ENCODE data around the gene TP53INP2. TPM values are rescaled to one million over a fixed set of nuclear protein-coding genes. Genes with fewer than 3 reads are reported as not detected.

Gene TP53INP2
- total RNA-seq, 1 experiment from 2014 or later: 6.5 TPM

- no peak for DNase-seq (ENCODE audit: low read depth, low spot score)
- in situ Hi-C loops (cut with HindIII; ENCODE audit: low pct_unique_long_range_greater_than_20kb, low sequenced_read_pairs): no loop called here
Measured at GRCh38 chr20:34703061-34703423, 1.1 kb upstream of the TP53INP2 start.

- no peak for DNase-seq (ENCODE audit: low read depth, low spot score)
- in situ Hi-C loops (cut with HindIII; ENCODE audit: low pct_unique_long_range_greater_than_20kb, low sequenced_read_pairs): no loop called here
Measured at GRCh38 chr20:34703424-34704176, 544 bp upstream of the TP53INP2 start.

GRCh38 chr20:34705008-34705396 lies 858 bp downstream of the TP53INP2 start:
- no peak for DNase-seq (ENCODE audit: low read depth, low spot score)
- in situ Hi-C loops (cut with HindIII; ENCODE audit: low pct_unique_long_range_greater_than_20kb, low sequenced_read_pairs): no loop called here

GRCh38 chr20:34705397-34706301 lies 1.5 kb downstream of the TP53INP2 start:
- in situ Hi-C loops (cut with HindIII; ENCODE audit: low pct_unique_long_range_greater_than_20kb, low sequenced_read_pairs): no loop called here
- DNase-seq (ENCODE audit: low read depth, low spot score): peak; percentile 41

- in situ Hi-C loops (cut with HindIII; ENCODE audit: low pct_unique_long_range_greater_than_20kb, low sequenced_read_pairs): no loop called here
- DNase-seq (ENCODE audit: low read depth, low spot score): no peak
Measured at GRCh38 chr20:34706302-34706875, 2.2 kb downstream of the TP53INP2 start.

GRCh38 chr20:34706912-34707784 lies 3.0 kb downstream of the TP53INP2 start:
- in situ Hi-C loops (cut with HindIII; ENCODE audit: low pct_unique_long_range_greater_than_20kb, low sequenced_read_pairs): no loop called here

GRCh38 chr20:34708621-34709043 lies 4.5 kb downstream of the TP53INP2 start:
- in situ Hi-C loops (cut with HindIII; ENCODE audit: low pct_unique_long_range_greater_than_20kb, low sequenced_read_pairs): no loop called here
- peak; percentile 58 for DNase-seq (ENCODE audit: low read depth, low spot score)

More at GRCh38 chr20:34706912-34707784, 3.0 kb downstream of the TP53INP2 start:
- no peak for DNase-seq (ENCODE audit: low read depth, low spot score)

GRCh38 chr20:34709044-34709830 lies 5.1 kb downstream of the TP53INP2 start:
- in situ Hi-C loops (cut with HindIII; ENCODE audit: low pct_unique_long_range_greater_than_20kb, low sequenced_read_pairs): no loop called here
- DNase-seq (ENCODE audit: low read depth, low spot score): peak; percentile 80

- in situ Hi-C loops (cut with HindIII; ENCODE audit: low pct_unique_long_range_greater_than_20kb, low sequenced_read_pairs): no loop called here
- peak; percentile 74 for DNase-seq (ENCODE audit: low read depth, low spot score)
Measured at GRCh38 chr20:34709831-34710567, 5.9 kb downstream of the TP53INP2 start.

- no peak for DNase-seq (ENCODE audit: low read depth, low spot score)
- in situ Hi-C loops (cut with HindIII; ENCODE audit: low pct_unique_long_range_greater_than_20kb, low sequenced_read_pairs): no loop called here
Measured at GRCh38 chr20:34710568-34710839, 6.4 kb downstream of the TP53INP2 start.

GRCh38 chr20:34710861-34711574 lies 6.9 kb downstream of the TP53INP2 start:
- in situ Hi-C loops (cut with HindIII; ENCODE audit: low pct_unique_long_range_greater_than_20kb, low sequenced_read_pairs): no loop called here
- no peak for DNase-seq (ENCODE audit: low read depth, low spot score)

- DNase-seq (ENCODE audit: low read depth, low spot score): no peak
- in situ Hi-C loops (cut with HindIII; ENCODE audit: low pct_unique_long_range_greater_than_20kb, low sequenced_read_pairs): no loop called here
Measured at GRCh38 chr20:34711813-34712430, 7.8 kb downstream of the TP53INP2 start.

- in situ Hi-C loops (cut with HindIII; ENCODE audit: low pct_unique_long_range_greater_than_20kb, low sequenced_read_pairs): no loop called here
- no peak for DNase-seq (ENCODE audit: low read depth, low spot score)
Measured at GRCh38 chr20:34712525-34713192, 8.5 kb downstream of the TP53INP2 start.

- in situ Hi-C loops (cut with HindIII; ENCODE audit: low pct_unique_long_range_greater_than_20kb, low sequenced_read_pairs): no loop called here
- peak; percentile 81 for DNase-seq (ENCODE audit: low read depth, low spot score)
Measured at GRCh38 chr20:34713194-34713943, 9.2 kb downstream of the TP53INP2 start.

Data from SK-MEL-5 (cell line).